ENCODE data around the gene PER2. TPM values are rescaled to one million over a fixed set of nuclear protein-coding genes. Genes with fewer than 3 reads are reported as not detected.
A peak's percentile ranks its signal among the peaks of the same experiment; 100 is the strongest.

The PER2 gene
- total and polyA plus RNA-seq, 2 of the 13 experiments (the other 11 are each of a cell fraction or from before 2014, with no cell fraction given), result 5.1 to 9.4 TPM

- 0 out of 2 replicates have a peak, but pooled peaks have one; percentile 15 for TF ChIP-seq ZSCAN22 (CRISPR knock-in tag; IDR thresholded peaks at IDR 0.05)
- TF ChIP-seq HES4 (CRISPR knock-in tag; IDR thresholded peaks at IDR 0.05; ENCODE audit: borderline replicate concordance), result peak; percentile 84; the same call in 1 of the 2 replicates
- TF ChIP-seq ZKSCAN5 (CRISPR knock-in tag; IDR thresholded peaks at IDR 0.05), result no peak
- TF ChIP-seq KAT8 (CRISPR knock-in tag; IDR thresholded peaks at IDR 0.05), result no peak
- TF ChIP-seq RFXAP (CRISPR knock-in tag; IDR thresholded peaks at IDR 0.05; ENCODE audit: borderline replicate concordance), result peak; percentile 49; the same call in 1 of the 2 replicates
- 0 out of 2 replicates have a peak, but pooled peaks have one; percentile 59 for TF ChIP-seq ZNF253 (CRISPR knock-in tag; IDR thresholded peaks at IDR 0.05; ENCODE audit: borderline replicate concordance)
- TF ChIP-seq MIER3 (CRISPR knock-in tag; IDR thresholded peaks at IDR 0.05; ENCODE audit: borderline replicate concordance), result no peak
- peak; percentile 77 for TF ChIP-seq TBL1XR1 (IDR thresholded peaks at IDR 0.05; ENCODE audit: borderline replicate concordance, low read length, partially characterized antibody)
- TF ChIP-seq HMGXB4 (CRISPR knock-in tag; IDR thresholded peaks at IDR 0.05; ENCODE audit: borderline replicate concordance in 1 of 2, low read depth in 1 of 2), result peak in 1 of 2 experiments; percentile 44; a peak in 2 of 4 replicates
- peak; percentile 47; the same call in 1 of the 2 replicates for TF ChIP-seq ZNF646 (CRISPR knock-in tag; IDR thresholded peaks at IDR 0.05)
- peak; percentile 34 for TF ChIP-seq STAG1 (CRISPR knock-in tag; IDR thresholded peaks at IDR 0.05)
- 0 out of 2 replicates have a peak, but pooled peaks have one; percentile 11 for TF ChIP-seq ZBTB2 (CRISPR knock-in tag; IDR thresholded peaks at IDR 0.05; ENCODE audit: low read depth)
- no peak for TF ChIP-seq MBD4 (IDR thresholded peaks at IDR 0.05; ENCODE audit: borderline replicate concordance, low read length)
- peak; percentile 34; the same call in 1 of the 2 replicates for TF ChIP-seq MEIS2 (CRISPR knock-in tag; IDR thresholded peaks at IDR 0.05)
- TF ChIP-seq MAF1 (CRISPR knock-in tag; IDR thresholded peaks at IDR 0.05; ENCODE audit: borderline replicate concordance), result peak; percentile 73
- TF ChIP-seq ZNF788 (CRISPR knock-in tag; IDR thresholded peaks at IDR 0.05; ENCODE audit: borderline replicate concordance), result no peak
- no peak for TF ChIP-seq ZNF567 (CRISPR knock-in tag; IDR thresholded peaks at IDR 0.05; ENCODE audit: borderline replicate concordance)
- TF ChIP-seq HNRNPK (IDR thresholded peaks at IDR 0.05; ENCODE audit: low read depth, low read length, poor library complexity, severe bottlenecking), result no peak
These were observed at the start of gene PER2 (continued) for GRCh38 chr2:238287737-238288649.
